Measurements from ENCODE around the gene MICAL3. TPM values are rescaled to one million over a fixed set of nuclear protein-coding genes. Genes with fewer than 3 reads are reported as not detected.

The MICAL3 gene
- total RNA-seq, 1 experiment from 2014 or later, result 23.7 TPM

GRCh38 chr22:17930455-17931313 lies 93.7 kb downstream of the MICAL3 start:
- Histone ChIP-seq H3K36me3 (ENCODE audit: low read depth, low read length) (no peaks in the 10 kb centered on the region), H3K79me2 (ENCODE audit: low read length) (peaks cover 65% of the 10 kb centered on the region), H3K9me2 (replicated peaks; ENCODE audit: low read length) (no peaks in the 10 kb centered on the region), H3K9me3 (ENCODE audit: low read length) (no peaks in the 10 kb centered on the region), H2AFZ (ENCODE audit: low read length) (no peak overlapping the region), H3K4me2 (ENCODE audit: low read length) (no peak overlapping the region), H3K4me1 (ENCODE audit: insufficient read depth, low read length) (peaks cover 12% of the 10 kb centered on the region), H4K20me1 (ENCODE audit: low read length) (peaks cover 27% of the 10 kb centered on the region; the same call in 1 of the 2 replicates), H3F3A (ENCODE audit: low read length, unreplicated experiment) (no peaks in the 10 kb centered on the region), H3K4me3 (ENCODE audit: low read length) (no peak overlapping the region), H3K9ac (ENCODE audit: low read length) (no peak overlapping the region), H3K27me3 (ENCODE audit: low read length) (no peaks in the 10 kb centered on the region), H3K27ac (ENCODE audit: low read length) (no peak overlapping the region)
- ChIA-PET POLR2A (ENCODE audit: unreplicated experiment) (no interaction called here), CTCF (no interaction called here)
- TF ChIP-seq EZH2phosphoT487 (IDR thresholded peaks at IDR 0.05; ENCODE audit: borderline replicate concordance, low read length), result no peak
- no peak for TF ChIP-seq CTCF (conservative IDR thresholded peaks at IDR 0.05; ENCODE audit: low read depth, low read length)
- TF ChIP-seq EZH2 (IDR thresholded peaks at IDR 0.05; ENCODE audit: low read length, unreplicated experiment), result no peak
- no peak for DNase-seq
- BruUV-seq (replicated peaks), result no TSS peak
- intact Hi-C loops (cut with micrococcal nuclease), result no loop called here
- no peak for ATAC-seq

DNA sequence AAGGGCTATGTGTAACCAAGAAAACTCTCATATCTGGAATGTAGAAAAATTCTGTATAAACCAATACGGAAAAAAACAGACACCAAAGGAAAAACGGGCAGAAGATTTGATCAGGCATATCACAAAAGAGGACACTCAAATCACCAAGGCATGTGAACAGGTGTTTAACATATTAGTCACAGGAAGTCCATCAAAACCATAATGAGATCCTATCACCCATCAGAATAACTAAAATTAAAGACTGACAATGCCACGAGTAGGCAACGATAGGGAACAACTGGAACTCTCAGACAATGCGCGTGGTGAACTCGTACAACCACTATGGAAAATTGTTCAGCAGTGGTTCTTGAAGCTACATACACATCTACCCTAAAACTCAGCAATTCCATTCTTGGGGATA lies 94.5 kb downstream of the MICAL3 start:
- H3K9me3 ChIP-seq (ENCODE audit: low read length), result no peaks in the 10 kb centered on the region
- H3K27ac ChIP-seq (ENCODE audit: low read length), result no peak overlapping the region
- H3K79me2 ChIP-seq (ENCODE audit: low read length), result peaks cover 72% of the 10 kb centered on the region
- H3K4me1 ChIP-seq (ENCODE audit: insufficient read depth, low read length), result peaks cover 19% of the 10 kb centered on the region
- H3K27me3 ChIP-seq (ENCODE audit: low read length), result no peaks in the 10 kb centered on the region
- no peak overlapping the region for H3K4me3 ChIP-seq (ENCODE audit: low read length)
- H3F3A ChIP-seq (ENCODE audit: low read length, unreplicated experiment), result no peaks in the 10 kb centered on the region
- no peak overlapping the region for H3K9ac ChIP-seq (ENCODE audit: low read length)
- ChIA-PET CTCF (no interaction called here), POLR2A (ENCODE audit: unreplicated experiment) (no interaction called here)
- intact Hi-C loops (cut with micrococcal nuclease), result no loop called here
- no peaks in the 10 kb centered on the region for H3K9me2 ChIP-seq (replicated peaks; ENCODE audit: low read length)
- DNase-seq (no peak), ATAC-seq (no peak)
- H4K20me1 ChIP-seq (ENCODE audit: low read length), result peaks cover 27% of the 10 kb centered on the region; the same call in 1 of the 2 replicates
- H3K36me3 ChIP-seq (ENCODE audit: low read depth, low read length), result no peaks in the 10 kb centered on the region
- no peak overlapping the region for H3K4me2 ChIP-seq (ENCODE audit: low read length)
- no peak for TF ChIP-seq EZH2 (IDR thresholded peaks at IDR 0.05; ENCODE audit: low read length, unreplicated experiment)
- H2AFZ ChIP-seq (ENCODE audit: low read length), result no peak overlapping the region
- BruUV-seq (replicated peaks), result no TSS peak

- DNase-seq (no peak), ATAC-seq (no peak)
- no peaks in the 10 kb centered on the region for H3K27me3 ChIP-seq (ENCODE audit: low read length)
- no TSS peak for BruUV-seq (replicated peaks)
- no peaks in the 10 kb centered on the region for H3K9me2 ChIP-seq (replicated peaks; ENCODE audit: low read length)
- CTCF ChIA-PET, result no interaction called here
- peaks cover 35% of the 10 kb centered on the region for H3K4me1 ChIP-seq (ENCODE audit: insufficient read depth, low read length)
- TF ChIP-seq EZH2phosphoT487 (IDR thresholded peaks at IDR 0.05; ENCODE audit: borderline replicate concordance, low read length) (no peak), CTCF (conservative IDR thresholded peaks at IDR 0.05; ENCODE audit: low read depth, low read length) (no peak), EZH2 (IDR thresholded peaks at IDR 0.05; ENCODE audit: low read length, unreplicated experiment) (no peak)
- H3K36me3 ChIP-seq (ENCODE audit: low read depth, low read length), result no peaks in the 10 kb centered on the region
- no peaks in the 10 kb centered on the region for H3F3A ChIP-seq (ENCODE audit: low read length, unreplicated experiment)
- H3K79me2 ChIP-seq (ENCODE audit: low read length), result peaks cover 88% of the 10 kb centered on the region
- no peak overlapping the region for H2AFZ ChIP-seq (ENCODE audit: low read length)
- no peak overlapping the region for H3K27ac ChIP-seq (ENCODE audit: low read length)
- H3K4me2 ChIP-seq (ENCODE audit: low read length), result no peak overlapping the region
- no peaks in the 10 kb centered on the region for H3K9me3 ChIP-seq (ENCODE audit: low read length)
- intact Hi-C loops (cut with micrococcal nuclease), result no loop called here
- no peak overlapping the region for H3K9ac ChIP-seq (ENCODE audit: low read length)
- peaks cover 33% of the 10 kb centered on the region; the same call in 1 of the 2 replicates for H4K20me1 ChIP-seq (ENCODE audit: low read length)
- H3K4me3 ChIP-seq (ENCODE audit: low read length), result no peak overlapping the region
- POLR2A ChIA-PET (ENCODE audit: unreplicated experiment), result no interaction called here
Observed at GRCh38 chr22:17928391-17928790, 96.0 kb downstream of the MICAL3 start.
